ENCODE data around the gene C20orf173.

The C20orf173 gene

DNA sequence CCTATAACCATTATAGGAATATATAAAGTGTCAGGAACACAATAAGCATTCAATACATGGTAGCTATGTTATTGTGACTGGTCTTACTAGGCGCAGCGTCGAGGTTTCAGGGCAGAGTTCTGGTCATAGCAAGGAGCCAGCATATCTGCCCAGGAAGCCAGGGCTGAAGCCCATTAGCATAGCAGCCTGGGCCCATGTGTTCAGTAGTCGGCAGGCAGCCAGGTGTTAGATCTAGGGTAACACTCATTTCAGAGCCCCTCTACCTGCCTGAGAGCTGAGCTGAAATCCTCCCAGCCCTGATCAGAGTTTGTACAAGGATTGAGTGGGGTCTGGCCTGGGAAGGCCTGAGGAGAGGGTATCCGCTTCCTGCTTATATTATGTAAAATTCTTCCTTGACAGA lies 32.1 kb downstream of the C20orf173 start:
- peaks cover 34% of the 10 kb centered on the region for H3K36me3 ChIP-seq (ENCODE audit: control insufficient read depth, insufficient read depth, low read length)
- H3K27ac ChIP-seq (ENCODE audit: low read length), result no peak overlapping the region
- WGBS (ENCODE audit: insufficient coverage, insufficient read length), result no CpG with 5 or more reads among the region's 5 CpGs
- no peaks in the 10 kb centered on the region for H3K27me3 ChIP-seq (ENCODE audit: control insufficient read depth, insufficient read depth, low read length)
- no peak for DNase-seq (ENCODE audit: low read depth, low spot score)
- H3K4me1 ChIP-seq (ENCODE audit: control insufficient read depth, insufficient read depth, low read length), result no peaks in the 10 kb centered on the region
- no peaks in the 10 kb centered on the region for H3K9me3 ChIP-seq (ENCODE audit: control insufficient read depth, insufficient read depth, low read length)
- no peak overlapping the region for H3K4me3 ChIP-seq (ENCODE audit: low read length)

DNA sequence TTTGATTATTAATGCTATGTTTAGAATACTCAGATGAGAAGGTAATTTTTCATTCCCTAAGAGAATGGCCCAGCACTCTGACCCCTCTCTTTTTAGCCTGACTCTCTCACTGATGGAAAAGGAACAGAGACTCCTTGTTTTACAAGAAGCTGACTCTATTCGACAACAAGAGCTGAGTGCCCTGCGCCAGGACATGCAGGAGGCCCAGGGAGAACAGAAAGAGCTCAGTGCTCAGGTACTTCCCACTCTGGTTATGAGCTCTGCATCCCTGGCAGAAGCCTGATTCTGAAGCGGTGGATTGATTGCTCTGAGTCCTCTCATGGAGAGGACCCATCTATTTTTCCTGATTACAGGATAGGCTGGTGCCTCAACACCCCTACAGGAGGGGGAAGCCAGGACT lies 33.0 kb downstream of the C20orf173 start:
- no peaks in the 10 kb centered on the region for H3K4me1 ChIP-seq (ENCODE audit: control insufficient read depth, insufficient read depth, low read length)
- H3K27me3 ChIP-seq (ENCODE audit: control insufficient read depth, insufficient read depth, low read length), result no peaks in the 10 kb centered on the region
- DNase-seq (ENCODE audit: low read depth, low spot score), result no peak
- WGBS (ENCODE audit: insufficient coverage, insufficient read length), result no CpG with 5 or more reads among the region's 3 CpGs
- no peak overlapping the region for H3K4me3 ChIP-seq (ENCODE audit: low read length)
- peaks cover 30% of the 10 kb centered on the region for H3K36me3 ChIP-seq (ENCODE audit: control insufficient read depth, insufficient read depth, low read length)
- no peak overlapping the region for H3K27ac ChIP-seq (ENCODE audit: low read length)
- H3K9me3 ChIP-seq (ENCODE audit: control insufficient read depth, insufficient read depth, low read length), result no peaks in the 10 kb centered on the region

DNA sequence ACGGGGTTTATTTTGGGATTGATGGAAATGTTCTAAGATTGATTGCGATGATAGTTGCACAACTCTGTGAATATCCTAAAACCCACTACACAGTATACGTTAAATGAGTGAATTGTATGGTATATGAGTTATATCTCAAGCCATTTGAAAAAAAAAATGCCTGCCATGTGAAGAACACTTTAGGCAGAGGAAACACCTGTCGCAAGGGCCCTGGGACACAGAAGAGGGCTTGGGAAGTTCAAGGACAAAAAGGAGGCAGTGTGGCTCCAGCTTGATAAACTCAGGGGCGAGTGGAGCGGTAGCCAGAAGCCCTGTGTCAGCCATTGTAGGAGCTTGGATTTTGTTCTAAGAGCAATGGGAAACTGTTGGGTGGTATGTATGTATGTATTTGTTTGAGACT lies 37.1 kb downstream of the C20orf173 start:
- peaks cover 20% of the 10 kb centered on the region for H3K36me3 ChIP-seq (ENCODE audit: control insufficient read depth, insufficient read depth, low read length)
- 100% methylated on average over 1 of the region's 6 CpGs for WGBS (ENCODE audit: insufficient coverage, insufficient read length)
- H3K27me3 ChIP-seq (ENCODE audit: control insufficient read depth, insufficient read depth, low read length), result no peaks in the 10 kb centered on the region
- H3K27ac ChIP-seq (ENCODE audit: low read length), result no peak overlapping the region
- no peaks in the 10 kb centered on the region for H3K4me1 ChIP-seq (ENCODE audit: control insufficient read depth, insufficient read depth, low read length)
- no peaks in the 10 kb centered on the region for H3K9me3 ChIP-seq (ENCODE audit: control insufficient read depth, insufficient read depth, low read length)
- no peak overlapping the region for H3K4me3 ChIP-seq (ENCODE audit: low read length)
- DNase-seq (ENCODE audit: low read depth, low spot score), result no peak

DNA sequence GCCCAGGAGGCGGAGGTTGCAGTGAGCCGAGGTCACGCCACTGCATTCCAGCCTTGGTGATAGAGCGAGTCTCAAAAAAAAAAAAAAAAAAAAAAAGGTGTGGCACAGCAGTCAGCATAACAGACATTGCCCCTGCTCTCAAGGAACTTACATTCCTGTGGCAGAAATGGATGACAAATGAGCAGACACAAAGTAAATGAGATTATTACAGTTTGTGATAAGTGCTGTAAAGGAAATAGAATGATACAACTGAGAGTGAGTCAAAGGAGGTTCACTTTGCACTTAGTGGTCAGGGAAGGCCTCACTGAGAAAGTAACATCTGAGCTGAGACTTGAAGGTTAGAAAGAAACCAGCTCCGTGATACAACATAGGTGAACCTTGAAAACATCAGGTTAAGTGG lies 37.6 kb downstream of the C20orf173 start:
- H3K27me3 ChIP-seq (ENCODE audit: control insufficient read depth, insufficient read depth, low read length), result no peaks in the 10 kb centered on the region
- no CpG with 5 or more reads among the region's 5 CpGs for WGBS (ENCODE audit: insufficient coverage, insufficient read length)
- peaks cover 19% of the 10 kb centered on the region; the same call in 1 of the 2 replicates for H3K36me3 ChIP-seq (ENCODE audit: control insufficient read depth, insufficient read depth, low read length)
- no peak overlapping the region for H3K27ac ChIP-seq (ENCODE audit: low read length)
- no peaks in the 10 kb centered on the region for H3K9me3 ChIP-seq (ENCODE audit: control insufficient read depth, insufficient read depth, low read length)
- DNase-seq (ENCODE audit: low read depth, low spot score), result no peak
- no peaks in the 10 kb centered on the region for H3K4me1 ChIP-seq (ENCODE audit: control insufficient read depth, insufficient read depth, low read length)
- no peak overlapping the region for H3K4me3 ChIP-seq (ENCODE audit: low read length)

DNA sequence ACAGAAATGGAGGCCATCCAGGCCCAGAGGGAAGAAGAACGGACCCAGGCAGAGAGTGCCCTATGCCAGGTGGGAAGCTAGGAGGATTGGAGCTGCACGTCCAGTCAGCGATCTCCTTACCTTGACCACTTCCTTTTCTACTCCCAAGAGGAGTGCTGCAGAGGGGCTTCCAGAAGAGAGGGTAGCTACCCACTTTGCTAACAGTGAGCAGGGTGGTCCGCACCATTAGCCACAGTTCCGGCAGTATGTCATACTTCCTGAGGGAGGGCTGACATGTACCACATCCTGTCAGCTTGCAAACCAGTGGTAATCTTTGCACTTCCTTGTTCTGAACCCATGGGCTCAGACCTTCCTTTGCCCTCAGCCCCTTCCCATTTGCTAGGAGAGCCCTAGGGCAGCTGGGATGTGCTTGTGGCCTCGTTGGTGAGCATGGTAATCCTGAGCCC lies 38.7 kb downstream of the C20orf173 start:
- no peaks in the 10 kb centered on the region for H3K4me1 ChIP-seq (ENCODE audit: control insufficient read depth, insufficient read depth, low read length)
- H3K4me3 ChIP-seq (ENCODE audit: low read length), result no peak overlapping the region
- peaks cover 19% of the 10 kb centered on the region; the same call in 1 of the 2 replicates for H3K36me3 ChIP-seq (ENCODE audit: control insufficient read depth, insufficient read depth, low read length)
- H3K27me3 ChIP-seq (ENCODE audit: control insufficient read depth, insufficient read depth, low read length), result no peaks in the 10 kb centered on the region
- H3K9me3 ChIP-seq (ENCODE audit: control insufficient read depth, insufficient read depth, low read length), result no peaks in the 10 kb centered on the region
- no CpG with 5 or more reads among the region's 6 CpGs for WGBS (ENCODE audit: insufficient coverage, insufficient read length)
- no peak overlapping the region for H3K27ac ChIP-seq (ENCODE audit: low read length)
- no peak for DNase-seq (ENCODE audit: low read depth, low spot score)

DNA sequence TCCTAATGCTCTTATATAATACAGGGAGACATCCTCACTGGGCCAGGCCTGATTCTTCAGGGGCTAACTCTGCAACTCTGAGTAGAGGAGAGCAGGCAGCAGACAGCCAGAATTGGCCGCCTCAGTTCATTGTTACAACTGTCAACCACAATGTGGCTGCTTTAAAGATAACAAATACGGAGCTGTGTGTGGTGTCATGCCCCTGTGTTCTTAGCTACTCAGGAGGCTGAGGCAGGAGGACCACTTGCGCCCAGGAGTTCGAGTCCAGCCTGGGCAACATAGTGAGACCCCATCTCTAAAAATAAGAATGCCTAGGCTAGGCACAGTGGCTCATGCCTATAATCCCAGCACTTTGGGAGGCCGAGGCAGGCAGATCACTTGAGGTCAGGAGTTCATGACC lies 39.7 kb downstream of the C20orf173 start:
- Histone ChIP-seq H3K9me3 (ENCODE audit: control insufficient read depth, insufficient read depth, low read length) (no peaks in the 10 kb centered on the region), H3K4me3 (ENCODE audit: low read length) (no peak overlapping the region), H3K27ac (ENCODE audit: low read length) (no peak overlapping the region), H3K27me3 (ENCODE audit: control insufficient read depth, insufficient read depth, low read length) (no peaks in the 10 kb centered on the region), H3K36me3 (ENCODE audit: control insufficient read depth, insufficient read depth, low read length) (peaks cover 18% of the 10 kb centered on the region; the same call in 1 of the 2 replicates), H3K4me1 (ENCODE audit: control insufficient read depth, insufficient read depth, low read length) (no peaks in the 10 kb centered on the region)
- WGBS (ENCODE audit: insufficient coverage, insufficient read length), result no CpG with 5 or more reads among the region's 5 CpGs
- DNase-seq (ENCODE audit: low read depth, low spot score), result no peak

DNA sequence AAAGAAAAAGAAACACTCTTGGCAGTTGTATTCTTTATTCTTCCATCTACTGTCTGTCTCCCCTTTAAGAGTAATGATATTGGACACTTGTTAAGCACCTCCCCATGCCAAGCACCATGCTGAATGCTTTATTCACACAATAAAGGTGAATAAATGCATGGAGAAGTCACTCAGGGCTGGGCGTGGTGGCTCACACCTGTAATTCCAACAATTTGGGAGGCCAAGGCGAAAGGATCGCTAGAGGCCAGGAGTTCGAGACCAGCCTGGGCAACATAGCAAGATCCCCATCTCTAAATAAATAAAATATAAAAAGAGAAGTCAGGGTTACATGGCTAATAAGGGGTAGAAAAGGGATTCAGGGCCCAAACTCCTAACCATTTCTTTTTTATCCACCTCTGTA lies 42.0 kb downstream of the C20orf173 start:
- WGBS (ENCODE audit: insufficient coverage, insufficient read length), result no CpG with 5 or more reads among the region's 4 CpGs
- H3K27me3 ChIP-seq (ENCODE audit: control insufficient read depth, insufficient read depth, low read length), result no peaks in the 10 kb centered on the region
- H3K4me3 ChIP-seq (ENCODE audit: low read length), result no peak overlapping the region
- no peaks in the 10 kb centered on the region for H3K4me1 ChIP-seq (ENCODE audit: control insufficient read depth, insufficient read depth, low read length)
- H3K27ac ChIP-seq (ENCODE audit: low read length), result no peak overlapping the region
- H3K9me3 ChIP-seq (ENCODE audit: control insufficient read depth, insufficient read depth, low read length), result no peaks in the 10 kb centered on the region
- H3K36me3 ChIP-seq (ENCODE audit: control insufficient read depth, insufficient read depth, low read length), result peaks cover 10% of the 10 kb centered on the region; the same call in 1 of the 2 replicates
- no peak for DNase-seq (ENCODE audit: low read depth, low spot score)

DNA sequence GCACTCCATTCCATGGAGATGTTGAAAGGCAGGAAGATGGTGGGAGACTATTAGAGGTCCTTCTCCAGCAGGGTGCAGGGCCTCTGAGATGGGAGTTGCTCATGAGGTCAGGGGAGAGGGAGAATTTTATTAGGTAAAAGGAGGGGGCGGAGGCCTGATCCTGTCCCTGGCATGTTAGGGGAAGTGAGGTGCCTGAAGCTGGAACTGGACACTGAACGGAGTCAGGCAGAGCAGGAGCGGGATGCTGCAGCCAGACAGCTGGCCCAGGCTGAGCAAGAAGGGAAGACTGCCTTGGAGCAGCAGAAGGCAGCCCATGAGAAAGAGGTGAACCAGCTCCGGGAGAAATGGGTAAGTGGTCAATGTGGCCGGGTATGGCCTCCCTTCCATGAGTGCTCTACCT lies 49.7 kb downstream of the C20orf173 start:
- no CpG with 5 or more reads among the region's 5 CpGs for WGBS (ENCODE audit: insufficient coverage, insufficient read length)
- DNase-seq (ENCODE audit: low read depth, low spot score), result no peak
- Histone ChIP-seq H3K4me1 (ENCODE audit: control insufficient read depth, insufficient read depth, low read length) (no peaks in the 10 kb centered on the region), H3K36me3 (ENCODE audit: control insufficient read depth, insufficient read depth, low read length) (peaks cover 28% of the 10 kb centered on the region), H3K4me3 (ENCODE audit: low read length) (no peak overlapping the region), H3K9me3 (ENCODE audit: control insufficient read depth, insufficient read depth, low read length) (no peaks in the 10 kb centered on the region), H3K27ac (ENCODE audit: low read length) (no peak overlapping the region), H3K27me3 (ENCODE audit: control insufficient read depth, insufficient read depth, low read length) (no peaks in the 10 kb centered on the region)

DNA sequence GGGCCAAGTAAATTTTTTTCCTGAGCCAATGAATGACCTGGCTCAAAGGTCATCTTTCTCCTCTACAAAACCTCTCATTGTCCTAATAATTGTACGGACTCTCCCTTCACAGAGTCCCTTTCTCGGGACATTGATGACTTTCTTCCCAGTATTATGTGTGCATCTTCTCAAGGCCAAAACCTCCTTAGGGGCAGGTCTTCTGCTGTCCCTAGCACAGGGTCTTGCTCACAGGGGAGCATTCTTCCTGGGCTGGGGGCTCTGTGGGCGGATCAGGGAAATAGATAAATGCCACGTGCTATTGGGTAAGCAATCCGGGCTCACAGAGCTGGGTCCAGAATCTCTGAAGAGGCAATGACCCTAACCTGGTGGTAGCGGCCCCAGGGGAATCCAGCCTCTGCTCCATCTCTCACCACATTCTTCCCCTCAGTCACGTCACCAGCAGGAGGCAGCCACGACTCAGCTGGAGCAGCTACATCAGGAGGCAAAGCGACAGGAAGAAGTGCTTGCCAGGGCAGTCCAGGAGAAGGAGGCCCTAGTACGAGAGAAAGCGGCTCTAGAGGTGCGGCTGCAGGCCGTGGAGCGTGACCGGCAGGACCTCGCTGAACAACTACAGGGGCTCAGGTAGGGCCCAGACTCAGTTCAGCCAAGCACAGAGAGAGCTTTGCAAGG lies 50.5 kb downstream of the C20orf173 start:
- no CpG with 5 or more reads among the region's 16 CpGs for WGBS (ENCODE audit: insufficient coverage, insufficient read length)
- Histone ChIP-seq H3K9me3 (ENCODE audit: control insufficient read depth, insufficient read depth, low read length) (no peaks in the 10 kb centered on the region), H3K4me1 (ENCODE audit: control insufficient read depth, insufficient read depth, low read length) (no peaks in the 10 kb centered on the region), H3K27me3 (ENCODE audit: control insufficient read depth, insufficient read depth, low read length) (no peaks in the 10 kb centered on the region), H3K4me3 (ENCODE audit: low read length) (no peak overlapping the region), H3K27ac (ENCODE audit: low read length) (no peak overlapping the region), H3K36me3 (ENCODE audit: control insufficient read depth, insufficient read depth, low read length) (peaks cover 29% of the 10 kb centered on the region)
- peak; percentile 5 for DNase-seq (ENCODE audit: low read depth, low spot score)
